Epithelial cell of proximal tubule (primary cell): ENCODE results near the gene SLC7A14. TPM values are rescaled to one million over a fixed set of nuclear protein-coding genes. Genes with fewer than 3 reads are reported as not detected.

ENCODE experiments used
- DNase-seq: peaks from one replicate; pipeline ENCODE4 v3.0.0-alpha.2; 2011; ENCODE audit warnings: low read depth
- H3K4me3 ChIP-seq: 2 replicates; pipeline ENCODE4 v1.5.1; 2011; ENCODE audit warnings: low read depth, mild to moderate bottlenecking, low read length
- CTCF ChIP-seq: conservative IDR thresholded peaks from 2 replicates; pipeline ENCODE4 v1.5.1; 2012; ENCODE audit warnings: low read depth, mild to moderate bottlenecking, low read length
- total RNA-seq: library from RNA; depleted of rRNA; stranded (reverse); fragments of >200 nt; gene quantifications from 2 replicates; pipeline ENCODE4 v1.2.3, GENCODE V29; 2015

SLC7A14 gene
- total RNA-seq, 1 donor from 2014 or later: 0.12 TPM

DNA sequence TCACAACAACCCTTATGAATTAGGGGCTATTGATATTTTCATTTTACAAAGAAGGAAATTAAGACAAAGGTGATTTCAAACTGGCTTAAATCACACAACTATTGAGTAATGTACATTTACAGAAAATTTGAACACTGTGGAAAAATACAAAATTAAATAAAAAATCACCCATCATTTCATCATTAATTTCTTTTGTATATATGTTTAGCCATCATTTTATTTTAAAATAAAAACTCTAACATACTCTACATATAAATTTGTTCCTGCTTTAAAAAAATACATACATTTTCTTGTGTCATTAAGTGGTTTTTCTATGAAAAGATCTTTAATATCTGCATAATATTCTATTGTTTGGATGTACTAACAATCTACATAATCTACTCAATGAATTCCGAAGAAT, 147.0 kb downstream of the SLC7A14 start:
- H3K4me3 ChIP-seq: no peak overlapping the region
- no peak for TF ChIP-seq CTCF
- DNase-seq: no peak

GRCh38 chr3:170437696-170438407, 148.0 kb downstream of the SLC7A14 start:
- peak; percentile 17 for TF ChIP-seq CTCF
- DNase-seq: no peak
- no peak overlapping the region for H3K4me3 ChIP-seq

DNA sequence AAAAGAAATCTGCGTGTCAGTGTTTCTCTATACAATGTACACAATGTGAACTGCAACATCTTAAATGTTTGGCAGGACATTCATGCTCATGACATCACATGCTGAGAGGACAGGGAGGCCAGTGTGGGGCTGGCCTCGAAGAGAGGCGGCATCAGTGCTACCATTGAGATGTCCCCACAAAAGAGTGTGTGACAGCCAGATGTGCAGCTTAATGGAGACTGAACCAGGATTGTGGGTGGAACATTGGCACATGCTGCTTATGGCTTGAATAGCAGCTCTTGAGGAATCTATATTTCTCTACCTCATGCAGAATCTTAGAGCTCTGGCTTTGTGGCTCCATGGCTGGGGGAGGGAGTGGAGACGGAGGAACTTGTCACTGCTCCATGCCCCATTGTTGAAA, 148.7 kb downstream of the SLC7A14 start:
- no peak overlapping the region for H3K4me3 ChIP-seq
- TF ChIP-seq CTCF: no peak
- DNase-seq: no peak

DNA sequence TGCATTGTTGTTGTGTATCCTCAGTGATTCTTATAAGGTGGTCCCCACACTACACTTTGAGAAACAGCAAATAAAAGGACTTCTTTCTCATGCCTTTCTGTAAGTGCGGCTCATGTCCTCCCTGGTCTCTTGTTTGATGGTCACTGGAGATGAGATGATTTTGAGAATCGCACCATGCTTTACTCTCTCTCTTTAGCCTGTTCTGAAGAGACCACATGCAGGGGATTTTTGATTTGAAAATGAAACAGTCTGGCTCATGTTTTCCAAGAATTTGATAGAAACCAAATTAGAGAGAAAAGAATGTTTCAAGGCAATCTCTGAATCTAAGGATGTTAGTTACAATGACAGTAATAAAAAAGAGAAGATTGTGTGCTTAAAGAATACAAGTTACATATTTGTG, 149.2 kb downstream of the SLC7A14 start:
- H3K4me3 ChIP-seq: no peak overlapping the region
- no peak for DNase-seq
- TF ChIP-seq CTCF: no peak

GRCh38 chr3:170432416-170432815, 153.5 kb downstream of the SLC7A14 start:
- H3K4me3 ChIP-seq: no peak overlapping the region
- no peak for TF ChIP-seq CTCF
- DNase-seq: no peak

DNA sequence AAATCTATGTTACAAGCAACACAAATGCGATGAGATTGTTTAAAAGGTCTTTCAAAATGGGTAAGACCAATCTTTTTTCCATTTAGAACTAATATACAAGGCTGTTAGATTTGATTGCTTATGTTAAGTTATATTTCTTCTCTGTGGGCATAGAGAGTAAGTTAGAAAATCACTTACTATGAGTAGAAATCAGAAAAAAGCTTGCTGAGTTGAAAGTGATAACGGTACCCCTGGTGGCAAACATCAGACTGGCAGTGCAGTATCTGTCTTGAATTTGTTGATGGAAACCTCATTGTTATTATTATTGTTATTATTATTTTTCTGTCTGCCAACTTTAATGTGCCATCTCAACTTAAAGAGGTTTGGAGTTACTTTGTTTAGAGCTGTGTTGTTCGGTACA, 154.8 kb downstream of the SLC7A14 start:
- DNase-seq: no peak
- peak; percentile 38 for TF ChIP-seq CTCF
- no peak overlapping the region for H3K4me3 ChIP-seq

- H3K4me3 ChIP-seq: no peak overlapping the region
- DNase-seq: no peak
- no peak for TF ChIP-seq CTCF
Observed at GRCh38 chr3:170429050-170429449, 156.8 kb downstream of the SLC7A14 start.
